Endodermal cell (in vitro differentiated cells): ENCODE data around the gene FBRSL1. TPM values are rescaled to one million over a fixed set of nuclear protein-coding genes. Genes with fewer than 3 reads are reported as not detected.

ENCODE experiments used
- DNase-seq: peaks from one replicate; pipeline ENCODE4 v3.0.0-alpha.2; 2017
- H3K27ac ChIP-seq: 2 replicates; pipeline ENCODE4 v1.5.1; 2013; ENCODE audit warnings: mild to moderate bottlenecking, low read depth, low read length, moderate library complexity
- H3K27me3 ChIP-seq: 2 replicates; pipeline ENCODE4 v1.6.1; 2013; ENCODE audit warnings: mild to moderate bottlenecking, low read length, moderate library complexity; ENCODE audit not compliant: insufficient read depth, control insufficient read depth, poor library complexity, severe bottlenecking
- H3K36me3 ChIP-seq: 2 replicates; pipeline ENCODE4 v1.7.0; 2013; ENCODE audit warnings: mild to moderate bottlenecking, low read length, moderate library complexity; ENCODE audit not compliant: control insufficient read depth, insufficient read depth
- H3K4me1 ChIP-seq: one replicate; pipeline ENCODE4 v1.7.0; 2013; ENCODE audit warnings: low read length; ENCODE audit not compliant: control insufficient read depth, insufficient read depth
- H3K4me3 ChIP-seq: 2 replicates; pipeline ENCODE4 v1.5.1; 2013; ENCODE audit warnings: mild to moderate bottlenecking, low read length, moderate library complexity
- H3K9ac ChIP-seq: 2 replicates; pipeline ENCODE4 v1.6.1; 2013; ENCODE audit warnings: mild to moderate bottlenecking, low read length, moderate library complexity; ENCODE audit not compliant: poor library complexity, severe bottlenecking; ENCODE audit errors: extremely low read depth
- H3K9me3 ChIP-seq: 2 replicates; pipeline ENCODE4 v1.6.1; 2013; ENCODE audit warnings: mild to moderate bottlenecking, low read length, moderate library complexity; ENCODE audit not compliant: control insufficient read depth
- H3K27ac Mint-ChIP-seq: 2 replicates; pipeline ENCODE4 v1.8.0; 2020; ENCODE audit warnings: mixed read lengths
- H3K27me3 Mint-ChIP-seq: 2 replicates; pipeline ENCODE4 v1.8.0; 2021; ENCODE audit warnings: mild to moderate bottlenecking, mixed read lengths; ENCODE audit not compliant: insufficient read depth
- H3K36me3 Mint-ChIP-seq: 2 replicates; pipeline ENCODE4 v1.8.0; 2020; ENCODE audit warnings: low read depth, mixed read lengths
- H3K4me1 Mint-ChIP-seq: 2 replicates; pipeline ENCODE4 v1.8.0; 2020; ENCODE audit warnings: mixed read lengths
- H3K4me3 Mint-ChIP-seq: 2 replicates; pipeline ENCODE4 v1.8.0; 2020; ENCODE audit warnings: mild to moderate bottlenecking, moderate library complexity, mixed read lengths
- H3K9me3 Mint-ChIP-seq: 2 replicates; pipeline ENCODE4 v1.8.0; 2020; ENCODE audit warnings: mild to moderate bottlenecking, mixed read lengths
- CTCF ChIP-seq: fragments of 200-600 bp; sonication (generic); conservative IDR thresholded peaks from 2 replicates; pipeline ENCODE4 v1.5.0; 2021; ENCODE audit warnings: antibody characterized with exemption, mild to moderate bottlenecking
- WGBS, 2 experiments: methylation state at CpG; one replicate each; pipeline versions ENCODE4 v1.1.5 to v1.1.7; 2013; ENCODE audit warnings: missing lambda C conversion rate in 2 of 2, mixed read lengths in 1 of 2; ENCODE audit not compliant: insufficient coverage in 1 of 2, insufficient read length in 1 of 2; 5-methylcytosine and 5-hydroxymethylcytosine counted together
- total RNA-seq, 2 donors: library from RNA; stranded (reverse); fragmentation: NEBNext Ultra II Directional in 1 of 2; extraction: Animal tissue kit (Norgen Biotek cat#: 25700) in 1 of 2; gene quantifications; 2 replicates in 1 of 2; 3 replicates in 1 of 2; pipeline ENCODE4 v1.2.1, GENCODE V29; 2021

Gene FBRSL1
- total RNA-seq, 2 donors from 2014 or later = 74.9 to 92.3 TPM

- TF ChIP-seq CTCF = no peak
- Mint-ChIP-seq H3K9me3 (no peaks in the 10 kb centered on the region), H3K4me1 (no peaks in the 10 kb centered on the region), H3K36me3 (no peaks in the 10 kb centered on the region), H3K27ac (no peak overlapping the region), H3K27me3 (peaks cover 85% of the 10 kb centered on the region), H3K4me3 (no peak overlapping the region)
- DNase-seq = no peak
- H3K4me3 ChIP-seq = no peak overlapping the region
- WGBS, 2 experiments = 93 to 95% methylated on average over 23 to 27 of the region's 27 CpGs
- H3K9ac ChIP-seq = no peak overlapping the region
- no peaks in the 10 kb centered on the region for H3K4me1 ChIP-seq
- H3K9me3 ChIP-seq = no peaks in the 10 kb centered on the region
- H3K36me3 ChIP-seq = no peaks in the 10 kb centered on the region
- H3K27ac ChIP-seq = no peak overlapping the region
- peaks cover 59% of the 10 kb centered on the region for H3K27me3 ChIP-seq
Measured at GRCh38 chr12:132483208-132483607, 6.7 kb upstream of the FBRSL1 start.

- Histone ChIP-seq H3K27ac (no peak overlapping the region), H3K36me3 (no peaks in the 10 kb centered on the region), H3K9ac (no peak overlapping the region), H3K4me3 (no peak overlapping the region), H3K27me3 (peaks cover 63% of the 10 kb centered on the region), H3K4me1 (no peaks in the 10 kb centered on the region), H3K9me3 (no peaks in the 10 kb centered on the region)
- Mint-ChIP-seq H3K4me1 (no peaks in the 10 kb centered on the region), H3K4me3 (no peak overlapping the region), H3K9me3 (no peaks in the 10 kb centered on the region), H3K27ac (no peak overlapping the region), H3K36me3 (no peaks in the 10 kb centered on the region), H3K27me3 (peaks cover 89% of the 10 kb centered on the region)
- no peak for TF ChIP-seq CTCF
- WGBS, 2 experiments = 86 to 90% methylated on average over 11 to 17 of the region's 17 CpGs
- DNase-seq = no peak
Measured at GRCh38 chr12:132483612-132484011, 6.3 kb upstream of the FBRSL1 start.

GRCh38 chr12:132484183-132484890, 5.6 kb upstream of the FBRSL1 start:
- DNase-seq = no peak
- Mint-ChIP-seq H3K9me3 (no peaks in the 10 kb centered on the region), H3K27me3 (peaks cover 90% of the 10 kb centered on the region), H3K4me3 (no peak overlapping the region), H3K27ac (no peak overlapping the region), H3K36me3 (no peaks in the 10 kb centered on the region), H3K4me1 (peaks cover 2% of the 10 kb centered on the region)
- H3K36me3 ChIP-seq = no peaks in the 10 kb centered on the region
- no peak overlapping the region for H3K27ac ChIP-seq
- peaks cover 70% of the 10 kb centered on the region for H3K27me3 ChIP-seq
- no peak for TF ChIP-seq CTCF
- H3K9ac ChIP-seq = no peak overlapping the region
- H3K4me3 ChIP-seq = no peak overlapping the region
- WGBS, 2 experiments = 89 to 90% methylated on average over 15 to 28 of the region's 28 CpGs
- H3K4me1 ChIP-seq = no peaks in the 10 kb centered on the region
- no peaks in the 10 kb centered on the region for H3K9me3 ChIP-seq
